GM12872 (cell line): ENCODE measurements around the gene VANGL2.

ENCODE experiments used
- CTCF ChIP-seq: IDR thresholded peaks from 3 replicates; pipeline ENCODE4 v1.5.1; 2011; ENCODE audit warnings: low read depth, mild to moderate bottlenecking, low read length, moderate library complexity; ENCODE audit not compliant: insufficient read depth

Gene VANGL2

GRCh38 chr1:160365325-160365724 lies 35.0 kb upstream of the VANGL2 start:
- no peak for TF ChIP-seq CTCF

DNA sequence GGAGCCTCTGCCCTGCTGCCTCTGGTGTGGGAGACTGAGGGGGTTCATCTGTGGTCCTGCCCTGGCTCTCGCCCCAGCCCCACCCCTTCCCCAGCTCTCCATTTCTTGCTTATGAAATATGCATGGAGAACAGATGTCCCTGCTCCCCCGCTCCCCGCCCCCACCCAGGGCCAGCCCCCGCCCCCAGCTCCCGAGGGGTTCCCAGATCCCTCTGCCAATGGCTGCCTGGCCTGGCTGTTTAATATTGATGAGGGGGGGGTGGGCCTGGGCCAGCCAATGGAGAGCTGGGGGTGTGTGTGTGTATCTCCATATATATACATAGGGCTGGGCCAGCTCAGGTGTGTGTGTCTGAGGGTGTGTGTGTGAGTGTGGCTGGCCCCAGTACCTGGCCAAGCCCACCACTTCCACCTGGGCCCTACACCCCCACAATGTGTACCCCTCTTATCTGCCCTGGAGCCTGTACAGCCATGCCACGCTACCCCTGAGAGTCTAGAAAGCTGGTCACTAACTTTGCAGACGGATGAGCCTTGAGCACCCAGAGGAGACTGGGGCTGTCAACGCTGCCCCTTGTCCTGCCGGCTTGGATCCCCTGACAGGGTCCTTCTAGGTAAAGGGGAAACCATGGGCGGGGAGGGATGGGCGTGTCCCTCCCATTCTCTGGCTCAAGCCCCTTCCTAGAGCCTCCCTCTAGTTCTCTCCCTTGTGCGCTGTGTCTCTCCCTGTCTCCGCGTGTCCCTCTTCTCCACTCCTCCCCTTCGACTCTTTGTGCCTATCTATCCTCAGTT lies 33.4 kb upstream of the VANGL2 start, which contains the start of gene NHLH1:
NHLH1 (plus strand) TSS at position 341 of the 785 bp plus-strand sequence. CDS start 3,661 bp downstream, outside the sequence.
- TF ChIP-seq CTCF = no peak

- no peak for TF ChIP-seq CTCF
Measured at GRCh38 chr1:160367516-160367900, 32.9 kb upstream of the VANGL2 start.

DNA sequence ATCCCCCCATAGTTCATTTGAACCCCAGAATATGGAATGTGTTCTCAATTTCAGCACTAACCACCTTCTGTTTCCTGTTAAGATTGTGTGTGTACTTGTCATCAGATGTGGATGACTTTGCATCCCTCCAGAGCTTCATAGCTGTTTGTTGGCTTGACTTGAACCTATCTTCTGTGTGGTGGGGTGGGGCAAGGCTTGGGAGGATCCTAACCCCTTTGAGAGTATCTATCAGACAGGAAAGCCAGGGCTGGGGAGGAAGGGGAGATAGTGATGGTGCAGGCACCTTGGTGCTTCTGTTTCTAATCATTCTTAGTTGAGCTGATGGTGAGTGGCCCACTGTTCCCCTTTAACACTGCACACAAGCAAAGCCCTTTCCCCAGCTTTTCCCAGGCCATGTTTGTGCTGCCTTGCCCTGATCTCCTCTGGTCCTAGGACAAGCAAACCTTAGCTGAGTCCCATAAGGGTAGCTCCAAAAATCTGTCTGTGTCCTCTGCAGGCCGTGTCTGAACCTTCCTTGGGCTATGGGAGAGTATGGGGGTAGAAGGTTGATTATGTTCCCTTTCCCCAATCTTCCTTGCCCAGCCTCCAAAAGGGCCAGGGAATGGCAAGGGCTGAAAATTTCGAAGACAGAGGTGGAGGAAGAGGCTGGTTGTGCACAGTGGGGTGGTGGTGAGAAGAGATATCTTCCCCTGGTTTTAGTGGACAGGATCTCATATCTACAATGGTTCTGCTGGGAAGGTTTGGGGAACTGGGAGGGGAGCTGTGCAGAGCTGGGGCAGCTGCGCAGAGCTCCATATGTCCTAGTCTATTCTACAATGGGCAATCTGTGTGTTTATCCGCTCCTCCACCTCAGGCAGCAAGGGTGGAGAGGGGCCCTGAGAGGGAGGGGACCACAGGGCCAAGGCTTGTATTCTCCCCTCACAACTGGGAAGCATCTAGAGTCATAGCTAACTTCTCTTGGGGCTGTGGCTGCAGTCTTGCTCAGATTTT lies 32.1 kb upstream of the VANGL2 start:
- TF ChIP-seq CTCF = no peak

GRCh38 chr1:160369087-160369486 lies 31.3 kb upstream of the VANGL2 start:
- TF ChIP-seq CTCF = no peak

GRCh38 chr1:160370561-160371345 lies 29.6 kb upstream of the VANGL2 start:
- no peak for TF ChIP-seq CTCF

DNA sequence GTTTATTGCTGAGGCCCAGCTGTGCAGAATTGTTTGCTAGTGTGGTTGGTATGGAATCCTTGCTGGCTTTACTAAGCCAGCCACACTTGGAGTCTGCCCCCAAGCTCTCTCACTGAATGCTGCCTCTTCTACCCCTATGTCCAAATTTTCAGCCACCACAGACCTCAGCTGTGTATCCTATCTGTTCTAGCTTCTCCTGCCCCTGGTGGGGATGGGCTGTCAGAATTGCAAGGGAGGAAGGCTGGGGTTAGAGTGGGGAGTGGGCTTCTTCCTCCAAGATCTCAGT lies 29.1 kb upstream of the VANGL2 start:
- no peak for TF ChIP-seq CTCF
